Spleen (tissue), 7 donors: ENCODE results near the gene ELOVL3.

Experiments used
- CTCF ChIP-seq, 11 experiments: fragments of 200-600 bp in 7 of 11; fragments of 450-650 bp in 4 of 11; sonication (generic) in 4 of 11; IDR thresholded peaks in 8 of 11; conservative IDR thresholded peaks in 3 of 11; 1 replicate in 7 of 11; 2 replicates in 4 of 11; pipeline versions ENCODE4 v1.4.0 to v1.8.0; 2016 to 2021; ENCODE audit warnings: antibody characterized with exemption in 11 of 11, inconsistent platforms in 4 of 11, mild to moderate bottlenecking in 1 of 11
- POLR2A ChIP-seq, 3 donors: fragments of 450-650 bp; IDR thresholded peaks; one replicate each; pipeline ENCODE4 v1.5.1; 2017; ENCODE audit warnings: antibody characterized with exemption in 3 of 3, mild to moderate bottlenecking in 1 of 3
- donor health status: DM: no; HTN: no; CAD: no; lungs with moderate emphysema.
- donor health status: DM: no; HTN: no; CAD: no.
- donor health status: DM: no; HTN: no; CAD: no.

GRCh38 chr10:102196893-102197292 lies 29.2 kb upstream of the ELOVL3 start:
- TF ChIP-seq CTCF (IDR thresholded peaks at IDR 0.05 in 8 of 11, conservative IDR thresholded peaks at IDR 0.05 in 3 of 11) (no peak), POLR2A (IDR thresholded peaks at IDR 0.05) (no peak)
